HepG2 (cell line): ENCODE data around the gene YIPF3. TPM values are rescaled to one million over a fixed set of nuclear protein-coding genes. Genes with fewer than 3 reads are reported as not detected.

Source experiments
- EHMT2 ChIP-seq: fragments of 200-600 bp; sonication (generic); IDR thresholded peaks from 2 replicates; pipeline ENCODE4 v1.7.0; 2017; ENCODE audit warnings: antibody characterized with exemption, low read depth, low read length, borderline replicate concordance
- RBFOX2 ChIP-seq: fragments of 200-400 bp; formaldehyde crosslinking; IDR thresholded peaks from 2 replicates; pipeline ENCODE4 v1.6.1; 2017; ENCODE audit warnings: low read depth, mild to moderate bottlenecking, low read length
- ZMAT3 ChIP-seq: sonication (generic); formaldehyde crosslinking; conservative IDR thresholded peaks from 2 replicates; pipeline ENCODE4 v1.7.0; 2021; ENCODE audit warnings: missing genetic modification reagents
- ZNF12 ChIP-seq: sonication (generic); formaldehyde crosslinking; IDR thresholded peaks from 2 replicates; pipeline ENCODE4 v1.5.0; 2020; ENCODE audit warnings: missing genetic modification reagents
- ZNF331 ChIP-seq: sonication (generic); formaldehyde crosslinking; IDR thresholded peaks from 2 replicates; pipeline ENCODE4 v1.4.0; 2020; ENCODE audit warnings: missing genetic modification reagents
- ZNF562 ChIP-seq: sonication (generic); formaldehyde crosslinking; IDR thresholded peaks from 2 replicates; pipeline ENCODE4 v1.8.0; 2022; ENCODE audit warnings: missing genetic modification reagents, borderline replicate concordance
- ZNF747 ChIP-seq: sonication (generic); formaldehyde crosslinking; IDR thresholded peaks from 2 replicates; pipeline ENCODE4 v1.8.1; 2023; ENCODE audit warnings: missing genetic modification reagents, mild to moderate bottlenecking, borderline replicate concordance
- ZNF891 ChIP-seq: sonication (generic); formaldehyde crosslinking; IDR thresholded peaks from 2 replicates; pipeline ENCODE4 v1.5.0; 2020; ENCODE audit warnings: mild to moderate bottlenecking, missing genetic modification reagents
- polyA plus RNA-seq, 8 experiments: library from polyadenylated mRNA; depleted of rRNA in 3 of 8; stranded (reverse) in 7 of 8; unstranded in 1 of 8; fragments of >200 nt; fragmentation: Illumina TruSeq in 4 of 8; extraction: Trizol in 4 of 8; gene quantifications; 2 replicates each; pipeline versions ENCODE4 v1.2.1 to v1.2.3, GENCODE V29; 2011 to 2016; ENCODE audit warnings: low read depth in 4 of 8, missing spikeins in 1 of 8, mixed read lengths in 1 of 8; ENCODE audit not compliant: insufficient read depth in 1 of 8
- total RNA-seq, 5 experiments: library from RNA; depleted of rRNA; stranded (reverse); fragments of >200 nt; fragmentation: Illumina TruSeq; extraction: Trizol; gene quantifications; 2 replicates each; pipeline ENCODE4 v1.2.3, GENCODE V29; 2016; ENCODE audit warnings: low read depth in 1 of 5
- TF ChIP-seq, protein P1 (sequence below): sonication (generic); formaldehyde crosslinking; IDR thresholded peaks from 2 replicates; pipeline ENCODE4 v1.4.0; 2020; ENCODE audit warnings: mild to moderate bottlenecking, missing genetic modification reagents
- TF ChIP-seq, protein P2 (sequence below): sonication (generic); formaldehyde crosslinking; IDR thresholded peaks from 2 replicates; pipeline ENCODE4 v1.5.0; 2020; ENCODE audit warnings: missing genetic modification reagents, mild to moderate bottlenecking, borderline replicate concordance

Gene YIPF3
- total and polyA plus RNA-seq, 2 of the 13 experiments (the other 11 are each of a cell fraction or from before 2014, with no cell fraction given), result 107 to 206 TPM

GRCh38 chr6:43489277-43490072, 27.3 kb downstream of the YIPF3 start (continued):
- TF ChIP-seq ZNF891 (CRISPR knock-in tag) (0 out of 2 replicates have a peak, but pooled peaks have one; percentile 56), ZNF747 (0 out of 2 replicates have a peak, but pooled peaks have one; percentile 3), ZNF331 (CRISPR knock-in tag) (peak; percentile 69), EHMT2 (no peak), ZMAT3 (CRISPR knock-in tag) (0 out of 2 replicates have a peak, but pooled peaks have one; percentile 61), ZNF562 (CRISPR knock-in tag) (no peak), RBFOX2 (peak; percentile 49; the same call in 1 of the 2 replicates), ZNF12 (CRISPR knock-in tag) (0 out of 2 replicates have a peak, but pooled peaks have one; percentile 24)
- TF ChIP-seq, protein P1, sequence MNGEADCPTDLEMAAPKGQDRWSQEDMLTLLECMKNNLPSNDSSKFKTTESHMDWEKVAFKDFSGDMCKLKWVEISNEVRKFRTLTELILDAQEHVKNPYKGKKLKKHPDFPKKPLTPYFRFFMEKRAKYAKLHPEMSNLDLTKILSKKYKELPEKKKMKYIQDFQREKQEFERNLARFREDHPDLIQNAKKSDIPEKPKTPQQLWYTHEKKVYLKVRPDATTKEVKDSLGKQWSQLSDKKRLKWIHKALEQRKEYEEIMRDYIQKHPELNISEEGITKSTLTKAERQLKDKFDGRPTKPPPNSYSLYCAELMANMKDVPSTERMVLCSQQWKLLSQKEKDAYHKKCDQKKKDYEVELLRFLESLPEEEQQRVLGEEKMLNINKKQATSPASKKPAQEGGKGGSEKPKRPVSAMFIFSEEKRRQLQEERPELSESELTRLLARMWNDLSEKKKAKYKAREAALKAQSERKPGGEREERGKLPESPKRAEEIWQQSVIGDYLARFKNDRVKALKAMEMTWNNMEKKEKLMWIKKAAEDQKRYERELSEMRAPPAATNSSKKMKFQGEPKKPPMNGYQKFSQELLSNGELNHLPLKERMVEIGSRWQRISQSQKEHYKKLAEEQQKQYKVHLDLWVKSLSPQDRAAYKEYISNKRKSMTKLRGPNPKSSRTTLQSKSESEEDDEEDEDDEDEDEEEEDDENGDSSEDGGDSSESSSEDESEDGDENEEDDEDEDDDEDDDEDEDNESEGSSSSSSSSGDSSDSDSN, result peak; percentile 4
- TF ChIP-seq, protein P2, sequence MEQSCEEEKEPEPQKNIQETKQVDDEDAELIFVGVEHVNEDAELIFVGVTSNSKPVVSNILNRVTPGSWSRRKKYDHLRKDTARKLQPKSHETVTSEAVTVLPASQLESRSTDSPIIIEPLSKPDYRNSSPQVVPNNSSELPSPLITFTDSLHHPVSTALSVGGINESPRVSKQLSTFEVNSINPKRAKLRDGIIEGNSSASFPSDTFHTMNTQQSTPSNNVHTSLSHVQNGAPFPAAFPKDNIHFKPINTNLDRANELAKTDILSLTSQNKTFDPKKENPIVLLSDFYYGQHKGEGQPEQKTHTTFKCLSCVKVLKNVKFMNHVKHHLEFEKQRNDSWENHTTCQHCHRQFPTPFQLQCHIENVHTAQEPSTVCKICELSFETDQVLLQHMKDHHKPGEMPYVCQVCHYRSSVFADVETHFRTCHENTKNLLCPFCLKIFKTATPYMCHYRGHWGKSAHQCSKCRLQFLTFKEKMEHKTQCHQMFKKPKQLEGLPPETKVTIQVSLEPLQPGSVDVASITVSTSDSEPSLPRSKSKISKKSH, result peak; percentile 77; the same call in 1 of the 2 replicates
